Effector memory CD8-positive, alpha-beta T cell (primary cell): ENCODE data around the gene IGSF5.

Experiments used
- ATAC-seq: fragments of 150-1000 bp; cut with Tn5 transposase; replicated peaks from 2 replicates; pipeline ENCODE4 v1.10.0; 2021; ENCODE audit warnings: mild to moderate bottlenecking, moderate library complexity
- DNase-seq, 3 experiments: peaks; one replicate each; pipeline ENCODE4 v3.0.0; 2021
- H3K27ac Mint-ChIP-seq, 2 donors: one replicate each; pipeline ENCODE4 v1.8.0; 2022; ENCODE audit warnings: mild to moderate bottlenecking in 2 of 2, mixed read lengths in 2 of 2, moderate library complexity in 2 of 2
- H3K27me3 Mint-ChIP-seq, 2 donors: one replicate each; pipeline ENCODE4 v1.8.0; 2022; ENCODE audit warnings: mixed read lengths in 2 of 2
- H3K36me3 Mint-ChIP-seq: one replicate; pipeline ENCODE4 v1.8.0; 2022; ENCODE audit warnings: mild to moderate bottlenecking, moderate library complexity, mixed read lengths; ENCODE audit not compliant: insufficient read depth
- H3K4me1 Mint-ChIP-seq, 2 donors: one replicate each; pipeline ENCODE4 v1.8.0; 2022; ENCODE audit warnings: low read depth in 2 of 2, mixed read lengths in 2 of 2
- H3K4me3 Mint-ChIP-seq, 2 donors: one replicate each; pipeline ENCODE4 v1.8.0; 2022; ENCODE audit warnings: mild to moderate bottlenecking in 2 of 2, mixed read lengths in 2 of 2, moderate library complexity in 2 of 2
- H3K9me3 Mint-ChIP-seq, 2 donors: one replicate each; pipeline ENCODE4 v1.8.0; 2022; ENCODE audit warnings: mixed read lengths in 2 of 2

IGSF5 gene

GRCh38 chr21:39807738-39808137 is 62.8 kb downstream of the IGSF5 start:
- Mint-ChIP-seq H3K4me1 (no peaks in the 10 kb centered on the region), H3K27me3 (no peaks in the 10 kb centered on the region), H3K36me3 (no peaks in the 10 kb centered on the region), H3K9me3 (peaks cover 0 to 9% of the 10 kb centered on the region in 2 donors), H3K27ac (no peak overlapping the region), H3K4me3 (no peak overlapping the region)
- DNase-seq (no peak), ATAC-seq (no peak)

DNA sequence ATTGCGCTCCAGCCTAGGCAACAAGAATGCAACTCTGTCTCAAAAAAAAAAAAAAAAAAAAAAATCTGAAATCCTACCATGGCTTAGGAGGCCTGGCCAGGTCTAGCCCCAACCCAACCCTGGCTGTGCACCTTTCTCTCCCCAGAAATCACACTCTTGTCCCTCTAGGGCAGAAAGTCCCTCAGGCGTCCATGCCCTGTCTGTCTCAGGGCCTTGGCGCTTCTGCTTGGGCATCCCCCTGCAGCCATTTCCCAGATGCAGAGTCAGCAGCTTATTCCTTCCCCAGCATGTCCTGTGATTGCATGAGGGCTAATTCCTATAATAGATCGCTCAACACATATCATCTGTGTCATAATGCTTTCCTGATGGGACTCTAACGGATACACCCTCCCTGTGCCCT is 65.0 kb downstream of the IGSF5 start:
- DNase-seq (no peak), ATAC-seq (no peak)
- H3K4me1 Mint-ChIP-seq, result no peaks in the 10 kb centered on the region
- H3K36me3 Mint-ChIP-seq, result no peaks in the 10 kb centered on the region
- no peak overlapping the region for H3K4me3 Mint-ChIP-seq
- H3K27ac Mint-ChIP-seq, result no peak overlapping the region
- H3K9me3 Mint-ChIP-seq, result peaks cover 0 to 10% of the 10 kb centered on the region in 2 donors
- H3K27me3 Mint-ChIP-seq, result no peaks in the 10 kb centered on the region

- H3K4me3 Mint-ChIP-seq, result no peak overlapping the region
- ATAC-seq, result no peak
- no peaks in the 10 kb centered on the region for H3K36me3 Mint-ChIP-seq
Observed at GRCh38 chr21:39812983-39813382, 68.0 kb downstream of the IGSF5 start.

DNA sequence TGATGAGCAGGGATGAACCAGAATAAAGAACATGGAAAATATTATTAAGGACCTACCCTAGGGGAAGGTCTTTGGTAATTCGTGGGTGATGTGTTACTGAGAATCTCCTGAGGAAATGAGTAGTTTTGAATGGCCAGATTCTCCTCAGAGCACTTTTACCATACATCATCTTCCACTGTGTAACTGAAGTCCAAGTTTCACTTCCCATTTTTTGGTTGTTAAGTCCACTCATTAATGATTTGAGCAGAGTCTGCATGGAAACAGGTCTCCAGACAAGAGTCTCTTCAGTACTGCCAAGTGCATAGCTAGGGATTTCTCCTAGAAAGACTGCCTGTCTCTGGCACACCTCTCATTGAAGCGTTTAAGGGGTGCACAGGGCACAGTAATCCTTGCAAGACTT is 73.6 kb downstream of the IGSF5 start:
- Mint-ChIP-seq H3K36me3 (no peaks in the 10 kb centered on the region), H3K27ac (no peak overlapping the region), H3K4me3 (no peak overlapping the region), H3K4me1 (no peaks in the 10 kb centered on the region), H3K9me3 (peaks cover 0 to 13% of the 10 kb centered on the region in 2 donors), H3K27me3 (no peaks in the 10 kb centered on the region)
- DNase-seq, result no peak
- ATAC-seq, result no peak

More at GRCh38 chr21:39812983-39813382, 68.0 kb downstream of the IGSF5 start:
- no peak for DNase-seq
- H3K27me3 Mint-ChIP-seq, result no peaks in the 10 kb centered on the region
- no peak overlapping the region for H3K27ac Mint-ChIP-seq
- peaks cover 0 to 12% of the 10 kb centered on the region in 2 donors for H3K9me3 Mint-ChIP-seq
- no peaks in the 10 kb centered on the region for H3K4me1 Mint-ChIP-seq

GRCh38 chr21:39822042-39822441 is 77.1 kb downstream of the IGSF5 start:
- H3K27me3 Mint-ChIP-seq, result no peaks in the 10 kb centered on the region
- H3K9me3 Mint-ChIP-seq, result peaks cover 5 to 16% of the 10 kb centered on the region in 2 donors
- ATAC-seq, result no peak
- no peak for DNase-seq
- H3K27ac Mint-ChIP-seq, result no peak overlapping the region
- H3K4me3 Mint-ChIP-seq, result no peak overlapping the region
- no peaks in the 10 kb centered on the region for H3K36me3 Mint-ChIP-seq
- H3K4me1 Mint-ChIP-seq, result no peaks in the 10 kb centered on the region

DNA sequence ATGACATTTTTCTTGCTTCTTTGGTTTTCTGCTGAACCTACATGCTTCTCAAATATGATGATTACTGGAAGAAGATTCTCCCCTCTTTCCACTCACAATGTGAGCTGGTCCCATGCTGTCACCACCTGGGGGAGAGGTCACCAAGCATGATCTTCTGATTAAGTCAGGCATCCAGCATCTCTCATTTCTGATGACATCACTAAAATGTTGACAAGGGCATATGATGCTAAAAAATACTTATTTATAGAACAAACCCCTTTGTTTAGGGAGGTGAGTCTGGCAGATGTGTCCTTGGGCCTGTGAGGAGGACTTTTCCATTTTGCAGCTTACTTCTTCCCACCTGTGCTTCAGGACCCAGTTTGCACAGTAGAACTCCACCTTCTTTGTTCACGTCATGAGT is 80.3 kb downstream of the IGSF5 start:
- Mint-ChIP-seq H3K36me3 (no peaks in the 10 kb centered on the region), H3K9me3 (peaks cover 5 to 7% of the 10 kb centered on the region in 2 donors), H3K4me1 (no peaks in the 10 kb centered on the region), H3K27me3 (no peaks in the 10 kb centered on the region), H3K27ac (no peak overlapping the region), H3K4me3 (no peak overlapping the region)
- ATAC-seq, result no peak
- DNase-seq, result no peak

GRCh38 chr21:39834543-39834942 is 89.6 kb downstream of the IGSF5 start:
- no peak for ATAC-seq
- Mint-ChIP-seq H3K27ac (no peak overlapping the region), H3K4me3 (no peak overlapping the region)

DNA sequence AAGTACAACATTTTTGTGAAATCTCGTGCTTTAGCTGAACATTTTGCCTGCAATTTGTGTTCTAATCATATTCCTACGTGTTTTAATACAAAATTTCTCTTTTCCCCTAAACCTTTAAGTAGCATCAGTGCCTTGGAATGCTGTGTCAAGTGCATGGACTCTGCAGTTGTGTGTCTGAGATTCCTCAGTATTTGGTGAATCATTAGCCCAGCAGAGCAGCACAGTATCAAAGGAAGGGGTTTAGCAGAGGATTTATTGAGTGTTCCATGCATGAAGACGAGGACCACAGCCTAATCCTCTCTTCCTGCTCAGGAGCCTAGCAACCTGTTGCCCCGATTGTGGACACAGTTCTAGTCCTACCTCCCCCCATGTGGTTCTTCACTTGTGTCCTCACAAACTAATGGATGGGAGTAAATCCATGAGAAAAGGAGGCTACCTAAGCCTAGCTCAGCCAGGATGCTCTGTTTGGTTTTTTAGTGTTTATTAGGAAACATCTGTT is 92.9 kb downstream of the IGSF5 start:
- Mint-ChIP-seq H3K27me3 (no peaks in the 10 kb centered on the region), H3K27ac (no peak overlapping the region), H3K36me3 (no peaks in the 10 kb centered on the region), H3K9me3 (peaks cover 0 to 12% of the 10 kb centered on the region in 2 donors), H3K4me1 (no peaks in the 10 kb centered on the region), H3K4me3 (no peak overlapping the region)
- no peak for ATAC-seq
- no peak for DNase-seq

More at GRCh38 chr21:39834543-39834942, 89.6 kb downstream of the IGSF5 start:
- no peaks in the 10 kb centered on the region for H3K27me3 Mint-ChIP-seq
- no peaks in the 10 kb centered on the region for H3K36me3 Mint-ChIP-seq
- no peaks in the 10 kb centered on the region for H3K4me1 Mint-ChIP-seq
- no peak for DNase-seq
- peaks cover 0 to 7% of the 10 kb centered on the region in 2 donors for H3K9me3 Mint-ChIP-seq

GRCh38 chr21:39840373-39841097 is 95.6 kb downstream of the IGSF5 start:
- H3K27ac Mint-ChIP-seq, result no peak overlapping the region
- no peaks in the 10 kb centered on the region for H3K4me1 Mint-ChIP-seq
- ATAC-seq (no peak), DNase-seq (no peak)
- H3K27me3 Mint-ChIP-seq, result peaks cover 0 to 4% of the 10 kb centered on the region in 2 donors
- H3K36me3 Mint-ChIP-seq, result no peaks in the 10 kb centered on the region
- no peak overlapping the region for H3K4me3 Mint-ChIP-seq
- peaks cover 0 to 15% of the 10 kb centered on the region in 2 donors for H3K9me3 Mint-ChIP-seq

- no peak for DNase-seq
- peaks cover 0 to 12% of the 10 kb centered on the region in 2 donors for H3K9me3 Mint-ChIP-seq
- peaks cover 0 to 4% of the 10 kb centered on the region in 2 donors for H3K27me3 Mint-ChIP-seq
- H3K4me3 Mint-ChIP-seq, result no peak overlapping the region
- no peak for ATAC-seq
- no peak overlapping the region for H3K27ac Mint-ChIP-seq
- H3K4me1 Mint-ChIP-seq, result no peaks in the 10 kb centered on the region
- H3K36me3 Mint-ChIP-seq, result no peaks in the 10 kb centered on the region
Observed at GRCh38 chr21:39842741-39843459, 97.9 kb downstream of the IGSF5 start.

DNA sequence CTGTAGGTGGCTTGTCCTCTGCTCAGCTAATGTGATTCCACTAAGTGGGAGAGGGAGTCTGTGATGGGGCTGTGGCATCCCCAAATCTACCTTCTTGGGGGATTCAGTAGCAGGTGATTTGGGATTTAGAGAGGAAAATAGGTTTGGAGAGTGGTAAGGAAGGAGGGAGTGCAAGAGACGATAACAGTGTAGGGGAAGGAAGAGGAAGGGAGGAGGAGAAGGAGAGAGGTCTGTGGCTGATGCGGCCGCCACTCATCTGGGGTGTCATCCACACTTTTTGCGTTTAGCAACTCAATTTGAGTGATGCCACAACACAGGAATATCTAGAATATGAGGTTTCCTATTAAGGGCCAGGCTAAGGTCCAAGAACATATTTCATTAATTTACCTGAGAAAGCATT is 98.5 kb downstream of the IGSF5 start:
- Mint-ChIP-seq H3K9me3 (peaks cover 0 to 10% of the 10 kb centered on the region in 2 donors), H3K27ac (no peak overlapping the region), H3K27me3 (peaks cover 0 to 4% of the 10 kb centered on the region in 2 donors), H3K36me3 (no peaks in the 10 kb centered on the region), H3K4me1 (no peaks in the 10 kb centered on the region), H3K4me3 (no peak overlapping the region)
- ATAC-seq (no peak), DNase-seq (no peak)

DNA sequence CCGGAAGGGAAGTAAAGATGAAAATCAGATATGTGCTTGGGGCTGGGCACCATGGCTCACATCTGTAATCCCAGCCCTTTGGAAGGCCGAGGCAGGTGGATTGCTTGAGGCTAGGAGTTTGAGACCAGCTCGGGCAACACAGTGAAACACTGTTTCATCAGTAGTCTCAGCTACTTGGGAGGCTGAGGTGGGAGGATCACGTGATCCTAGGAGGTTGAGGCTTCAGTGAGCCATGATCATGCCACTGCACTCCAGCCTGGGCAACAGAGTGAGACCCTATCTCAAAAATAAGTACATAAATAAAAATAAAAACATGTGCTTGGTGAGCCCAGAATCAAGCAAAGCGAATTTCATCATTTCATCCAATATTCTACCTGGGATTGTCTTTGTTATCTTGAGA is 98.9 kb downstream of the IGSF5 start:
- ATAC-seq, result no peak
- no peaks in the 10 kb centered on the region for H3K4me1 Mint-ChIP-seq
- peaks cover 0 to 10% of the 10 kb centered on the region in 2 donors for H3K9me3 Mint-ChIP-seq
- no peak for DNase-seq
- H3K4me3 Mint-ChIP-seq, result no peak overlapping the region
- peaks cover 0 to 4% of the 10 kb centered on the region in 2 donors for H3K27me3 Mint-ChIP-seq
- H3K27ac Mint-ChIP-seq, result no peak overlapping the region
- no peaks in the 10 kb centered on the region for H3K36me3 Mint-ChIP-seq

DNA sequence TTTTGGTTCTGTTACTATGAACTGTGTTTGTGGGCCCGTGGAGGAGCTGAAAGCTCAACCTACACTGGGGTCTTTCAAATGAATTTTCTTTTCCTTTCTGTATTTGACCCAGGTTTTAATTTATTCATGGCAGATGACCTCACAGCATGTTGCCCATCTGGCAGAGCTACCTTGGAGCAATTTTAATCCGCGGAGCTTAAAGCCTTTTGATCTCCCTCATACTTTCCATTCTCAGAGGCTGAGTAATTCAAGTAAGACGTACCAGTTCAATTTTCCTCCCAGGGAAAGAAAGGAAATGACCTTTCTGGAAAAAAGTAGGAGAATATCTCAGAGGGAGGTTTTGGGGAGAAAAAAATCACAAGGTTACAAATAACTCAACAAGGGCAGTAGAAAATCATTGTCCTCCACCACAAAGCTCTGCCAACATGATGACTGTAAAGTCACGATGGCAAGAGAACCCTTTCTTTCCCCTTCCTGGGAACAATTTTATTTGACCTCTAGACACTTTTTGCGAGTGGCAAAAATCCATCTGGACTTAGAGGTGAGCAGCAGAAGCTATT is 100.7 kb downstream of the IGSF5 start:
- ATAC-seq (no peak), DNase-seq (no peak)
- H3K27ac Mint-ChIP-seq, result no peak overlapping the region
- peaks cover 0 to 4% of the 10 kb centered on the region in 2 donors for H3K27me3 Mint-ChIP-seq
- H3K36me3 Mint-ChIP-seq, result no peaks in the 10 kb centered on the region
- H3K9me3 Mint-ChIP-seq, result peaks cover 0 to 10% of the 10 kb centered on the region in 2 donors
- no peak overlapping the region for H3K4me3 Mint-ChIP-seq
- H3K4me1 Mint-ChIP-seq, result no peaks in the 10 kb centered on the region
